Smooth muscle cell (in vitro differentiated cells): ENCODE results near the gene TIMM44. TPM values are rescaled to one million over a fixed set of nuclear protein-coding genes. Genes with fewer than 3 reads are reported as not detected.

Experiments used
- DNase-seq: peaks from one replicate; lab custom pipeline; 2025; ENCODE audit not compliant: unreplicated experiment; lab: John Stamatoyannopoulos, UW
- H2AFZ ChIP-seq: fragments of 200-600 bp; sonication (generic); 2 replicates; pipeline ENCODE4 v1.6.0; 2016; ENCODE audit warnings: antibody characterized with exemption, low read depth, mild to moderate bottlenecking
- H3F3A ChIP-seq: fragments of 200-600 bp; sonication (generic); 2 replicates; pipeline ENCODE4 v1.6.0; 2017; ENCODE audit warnings: antibody characterized with exemption, low read depth
- H3K27ac ChIP-seq: fragments of 200-600 bp; sonication (generic); 2 replicates; pipeline ENCODE4 v1.5.1; 2016; ENCODE audit warnings: low read depth, mild to moderate bottlenecking
- H3K27me3 ChIP-seq: fragments of 200-600 bp; sonication (generic); 2 replicates; pipeline ENCODE4 v1.6.1; 2016; ENCODE audit warnings: low read depth, mild to moderate bottlenecking
- H3K36me3 ChIP-seq: fragments of 200-600 bp; sonication (generic); 2 replicates; pipeline ENCODE4 v1.5.1; 2016; ENCODE audit warnings: low read depth
- H3K4me1 ChIP-seq: fragments of 200-600 bp; sonication (generic); 2 replicates; pipeline ENCODE4 v1.5.1; 2016; ENCODE audit warnings: low read depth
- H3K4me2 ChIP-seq: fragments of 200-600 bp; sonication (generic); 2 replicates; pipeline ENCODE4 v1.6.0; 2016; ENCODE audit warnings: mild to moderate bottlenecking
- H3K4me3 ChIP-seq: fragments of 200-600 bp; sonication (generic); 2 replicates; pipeline ENCODE4 v1.5.1; 2016; ENCODE audit warnings: mild to moderate bottlenecking
- H3K79me2 ChIP-seq: fragments of 200-600 bp; sonication (generic); 2 replicates; pipeline ENCODE4 v1.6.0; 2016; ENCODE audit warnings: low read depth, mild to moderate bottlenecking
- H3K9ac ChIP-seq: fragments of 200-600 bp; sonication (generic); 2 replicates; pipeline ENCODE4 v1.6.0; 2016; ENCODE audit warnings: low read depth
- H3K9me3 ChIP-seq: fragments of 200-600 bp; sonication (generic); replicated peaks from 2 replicates; pipeline ENCODE4 v1.5.1; 2016; ENCODE audit warnings: low read depth
- H4K20me1 ChIP-seq: fragments of 200-600 bp; sonication (generic); 2 replicates; pipeline ENCODE4 v1.6.0; 2016; ENCODE audit warnings: low read depth
- WGBS: methylation state at CpG from one replicate; pipeline ENCODE4 v1.1.7; 2016; ENCODE audit warnings: low lambda C conversion rate; 5-methylcytosine and 5-hydroxymethylcytosine counted together
- polyA plus RNA-seq: library from polyadenylated mRNA; unstranded; fragments of >200 nt; fragmentation: Nextera tagmentation; extraction: Ambion mirVana; gene quantifications from 2 replicates; pipeline ENCODE4 v1.2.1, GENCODE V29; 2016
- total RNA-seq: library from RNA; depleted of rRNA; stranded (reverse); fragments of >200 nt; gene quantifications from 2 replicates; pipeline ENCODE4 v1.2.3, GENCODE V29; 2014
- TF ChIP-seq, protein P1 (sequence below): fragments of 200-600 bp; sonication (generic); IDR thresholded peaks from 2 replicates; pipeline ENCODE4 v1.5.1; 2017; ENCODE audit warnings: borderline replicate concordance, mild to moderate bottlenecking, antibody characterized with exemption; ENCODE audit not compliant: insufficient read depth, poor library complexity, severe bottlenecking

TIMM44 gene
- total and polyA plus RNA-seq, 2 experiments from 2014 or later = 21.8 to 25.1 TPM

DNA sequence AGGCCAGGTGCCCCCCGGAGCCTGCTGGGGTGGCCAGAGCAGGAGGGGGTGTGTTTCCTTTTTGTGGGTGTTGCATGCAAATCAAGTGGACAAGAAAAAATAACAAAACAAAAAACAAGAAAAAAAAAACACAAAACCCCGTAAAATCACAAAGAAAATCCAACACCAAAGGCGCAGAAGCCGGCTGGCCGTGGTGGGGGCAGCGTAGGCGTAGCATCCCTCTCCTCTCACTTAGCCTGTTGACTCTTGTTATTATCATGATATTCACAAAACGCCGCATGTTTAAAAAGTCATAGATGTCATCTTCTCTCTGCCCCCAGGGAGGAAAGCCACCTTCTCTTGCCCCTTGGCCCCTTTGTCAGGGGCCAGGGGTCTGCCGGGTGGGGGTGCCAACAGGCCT lies 29.8 kb downstream of the TIMM44 start:
- no peak for DNase-seq
- Histone ChIP-seq H4K20me1 (peaks cover 19% of the 10 kb centered on the region), H3K4me2 (no peak overlapping the region), H3F3A (peaks cover 3% of the 10 kb centered on the region), H3K4me3 (no peak overlapping the region), H3K27me3 (no peaks in the 10 kb centered on the region), H3K27ac (no peak overlapping the region), H3K79me2 (no peaks in the 10 kb centered on the region), H3K4me1 (peaks cover 15% of the 10 kb centered on the region), H3K36me3 (no peaks in the 10 kb centered on the region), H2AFZ (no peak overlapping the region), H3K9ac (no peak overlapping the region), H3K9me3 (no peaks in the 10 kb centered on the region)
- WGBS = 96% methylated on average over 10 of the region's 10 CpGs
- TF ChIP-seq, protein P1, sequence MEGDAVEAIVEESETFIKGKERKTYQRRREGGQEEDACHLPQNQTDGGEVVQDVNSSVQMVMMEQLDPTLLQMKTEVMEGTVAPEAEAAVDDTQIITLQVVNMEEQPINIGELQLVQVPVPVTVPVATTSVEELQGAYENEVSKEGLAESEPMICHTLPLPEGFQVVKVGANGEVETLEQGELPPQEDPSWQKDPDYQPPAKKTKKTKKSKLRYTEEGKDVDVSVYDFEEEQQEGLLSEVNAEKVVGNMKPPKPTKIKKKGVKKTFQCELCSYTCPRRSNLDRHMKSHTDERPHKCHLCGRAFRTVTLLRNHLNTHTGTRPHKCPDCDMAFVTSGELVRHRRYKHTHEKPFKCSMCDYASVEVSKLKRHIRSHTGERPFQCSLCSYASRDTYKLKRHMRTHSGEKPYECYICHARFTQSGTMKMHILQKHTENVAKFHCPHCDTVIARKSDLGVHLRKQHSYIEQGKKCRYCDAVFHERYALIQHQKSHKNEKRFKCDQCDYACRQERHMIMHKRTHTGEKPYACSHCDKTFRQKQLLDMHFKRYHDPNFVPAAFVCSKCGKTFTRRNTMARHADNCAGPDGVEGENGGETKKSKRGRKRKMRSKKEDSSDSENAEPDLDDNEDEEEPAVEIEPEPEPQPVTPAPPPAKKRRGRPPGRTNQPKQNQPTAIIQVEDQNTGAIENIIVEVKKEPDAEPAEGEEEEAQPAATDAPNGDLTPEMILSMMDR = no peak

DNA sequence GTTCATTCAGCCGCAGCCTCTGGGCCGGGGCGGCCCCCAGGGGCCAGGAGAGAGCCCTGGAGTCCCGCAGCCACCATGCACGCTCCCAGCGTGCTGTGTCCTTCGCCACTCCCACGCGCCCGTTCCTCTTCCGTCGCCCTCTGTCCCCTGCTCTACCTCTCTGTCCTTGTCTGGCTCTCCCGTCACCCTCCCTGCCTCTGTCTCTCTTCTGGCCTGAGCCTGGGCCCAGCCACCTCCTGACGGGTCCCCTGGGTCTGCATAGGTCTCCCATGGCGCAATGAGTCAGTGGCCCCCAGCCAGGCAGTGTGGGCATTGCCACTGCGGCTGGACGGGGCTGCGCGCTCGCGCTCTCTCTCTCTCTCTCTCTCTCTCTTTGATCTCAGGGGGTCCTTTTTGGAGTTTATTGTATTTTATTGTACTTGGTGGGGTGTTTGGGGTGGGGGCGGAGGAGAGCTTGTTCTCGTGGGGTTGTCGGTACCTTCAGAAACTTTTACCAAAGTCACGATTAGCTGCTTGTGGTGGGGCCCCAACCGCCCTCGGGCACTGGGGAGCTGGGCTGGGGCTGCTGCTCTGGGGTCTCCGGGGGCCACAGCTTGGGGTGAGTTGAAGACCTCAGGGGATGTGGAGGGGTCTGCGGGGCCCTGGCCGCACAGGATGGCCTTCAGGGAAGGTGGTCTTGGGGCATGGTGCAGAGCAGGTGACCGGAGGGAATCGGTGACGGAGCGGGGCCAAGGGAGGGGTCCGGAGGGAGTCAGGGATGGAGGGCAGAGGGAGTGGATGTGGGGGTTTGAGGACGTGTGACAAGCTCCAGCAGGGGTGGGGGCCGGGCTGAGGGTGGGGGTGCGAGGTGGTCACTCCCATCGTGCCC lies 30.5 kb downstream of the TIMM44 start:
- no peaks in the 10 kb centered on the region for H3K27me3 ChIP-seq
- no peak overlapping the region for H3K9ac ChIP-seq
- H3K36me3 ChIP-seq = no peaks in the 10 kb centered on the region
- H3K79me2 ChIP-seq = no peaks in the 10 kb centered on the region
- no peak for DNase-seq
- H3K27ac ChIP-seq = no peak overlapping the region
- TF ChIP-seq, protein P1 = no peak
- no peaks in the 10 kb centered on the region for H3F3A ChIP-seq
- no peak overlapping the region for H3K4me2 ChIP-seq
- 97% methylated on average over 32 of the region's 39 CpGs for WGBS
- no peak overlapping the region for H2AFZ ChIP-seq
- H3K4me3 ChIP-seq = no peak overlapping the region
- H3K9me3 ChIP-seq = no peaks in the 10 kb centered on the region
- peaks cover 26% of the 10 kb centered on the region for H4K20me1 ChIP-seq
- peaks cover 15% of the 10 kb centered on the region for H3K4me1 ChIP-seq

DNA sequence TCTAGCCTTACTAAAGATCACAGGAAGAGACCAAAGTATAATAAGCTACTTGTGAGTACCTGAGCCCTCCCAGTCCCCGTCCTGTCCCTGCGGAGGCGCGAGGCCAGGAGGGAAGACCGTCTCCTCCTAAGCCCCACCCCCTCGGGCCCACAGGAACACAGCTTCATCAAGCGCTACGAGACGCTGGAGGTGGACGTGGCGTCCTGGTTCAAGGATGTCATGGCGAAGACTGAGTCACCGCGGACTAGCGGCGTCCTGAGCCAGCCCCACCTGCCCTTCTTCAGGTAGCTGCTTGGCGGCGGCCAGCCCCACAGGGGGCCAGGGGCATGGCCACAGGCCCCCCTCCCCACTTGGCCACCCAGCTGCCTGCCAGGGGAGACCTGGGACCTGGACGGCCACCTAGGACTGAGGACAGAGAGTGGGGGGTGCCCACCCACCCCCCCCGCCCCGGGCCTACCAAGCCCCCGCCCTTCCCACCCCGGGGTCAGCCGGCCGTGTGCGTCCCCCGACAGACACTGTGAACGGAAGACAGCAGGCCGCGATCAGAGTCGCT lies 31.2 kb downstream of the TIMM44 start:
- no peaks in the 10 kb centered on the region for H3F3A ChIP-seq
- TF ChIP-seq, protein P1 = no peak
- H3K27me3 ChIP-seq = no peaks in the 10 kb centered on the region
- H3K4me1 ChIP-seq = peaks cover 10% of the 10 kb centered on the region
- peaks cover 4% of the 10 kb centered on the region for H3K79me2 ChIP-seq
- no peak overlapping the region for H3K4me3 ChIP-seq
- no peaks in the 10 kb centered on the region for H3K36me3 ChIP-seq
- H3K4me2 ChIP-seq = no peak overlapping the region
- H3K27ac ChIP-seq = no peak overlapping the region
- no peak for DNase-seq
- no peak overlapping the region for H2AFZ ChIP-seq
- H4K20me1 ChIP-seq = peaks cover 33% of the 10 kb centered on the region
- H3K9ac ChIP-seq = no peak overlapping the region
- 95% methylated on average over 18 of the region's 31 CpGs for WGBS
- H3K9me3 ChIP-seq = no peaks in the 10 kb centered on the region
